DOHH2 (cell line): ENCODE measurements around the gene COL12A1.

ENCODE experiments used
- H3F3A ChIP-seq: fragments of 200-600 bp; sonication (generic), shearing (Covaris generic); 2 replicates; pipeline ENCODE4 v1.6.0; 2016; ENCODE audit warnings: antibody characterized with exemption, mild to moderate bottlenecking; ENCODE audit not compliant: control insufficient read depth, insufficient read depth
- H3K27ac ChIP-seq: fragments of 200-600 bp; sonication (generic); 2 replicates; pipeline ENCODE4 v1.5.1; 2014; ENCODE audit warnings: low read depth, mild to moderate bottlenecking, low read length, moderate library complexity
- H3K27me3 ChIP-seq: fragments of 200-600 bp; sonication (generic); 2 replicates; pipeline ENCODE4 v1.6.1; 2014; ENCODE audit warnings: mild to moderate bottlenecking, low read length, mixed read lengths; ENCODE audit not compliant: control insufficient read depth
- H3K36me3 ChIP-seq: fragments of 200-600 bp; sonication (generic); 2 replicates; pipeline ENCODE4 v1.6.1; 2014; ENCODE audit warnings: mild to moderate bottlenecking, low read length, moderate library complexity, mixed read lengths; ENCODE audit not compliant: control insufficient read depth
- H3K4me1 ChIP-seq: fragments of 200-600 bp; sonication (generic); 2 replicates; pipeline ENCODE4 v1.6.1; 2014; ENCODE audit warnings: mild to moderate bottlenecking, low read length, mixed read lengths; ENCODE audit not compliant: control insufficient read depth
- H3K4me2 ChIP-seq: fragments of 200-600 bp; sonication (generic); 2 replicates; pipeline ENCODE4 v1.6.0; 2014; ENCODE audit warnings: mild to moderate bottlenecking, low read length, moderate library complexity
- H3K4me3 ChIP-seq: fragments of 200-600 bp; sonication (generic); 2 replicates; pipeline ENCODE4 v1.5.1; 2014; ENCODE audit warnings: mild to moderate bottlenecking, low read length, mixed read lengths
- H3K79me2 ChIP-seq: fragments of 200-600 bp; sonication (generic); 2 replicates; pipeline ENCODE4 v1.6.1; 2014; ENCODE audit warnings: mild to moderate bottlenecking, low read length, mixed read lengths; ENCODE audit not compliant: control insufficient read depth
- H3K9me2 ChIP-seq: fragments of 200-600 bp; sonication (generic); replicated peaks from 2 replicates; pipeline ENCODE4 v1.6.1; 2014; ENCODE audit warnings: mild to moderate bottlenecking, low read length, mixed read lengths; ENCODE audit not compliant: control insufficient read depth
- H3K9me3 ChIP-seq: fragments of 200-600 bp; sonication (generic); 2 replicates; pipeline ENCODE4 v1.6.1; 2014; ENCODE audit warnings: antibody characterized with exemption, low read length, mixed read lengths; ENCODE audit not compliant: control insufficient read depth, insufficient read depth
- H4K20me1 ChIP-seq: fragments of 200-600 bp; sonication (generic); 2 replicates; pipeline ENCODE4 v1.6.0; 2014; ENCODE audit warnings: low read depth, mild to moderate bottlenecking, antibody characterized with exemption, low read length, moderate library complexity; ENCODE audit not compliant: control insufficient read depth, insufficient read depth
- EZH2phosphoT487 ChIP-seq: fragments of 200-600 bp; sonication (generic); IDR thresholded peaks from 2 replicates; pipeline ENCODE4 v1.6.1; 2017; ENCODE audit warnings: borderline replicate concordance, mild to moderate bottlenecking, antibody characterized with exemption, low read length, moderate library complexity, mixed read lengths
- TF ChIP-seq, protein P1 (sequence below): fragments of 200-600 bp; sonication (generic); IDR thresholded peaks from one replicate; pipeline ENCODE4 v1.5.1; 2014; ENCODE audit warnings: antibody characterized with exemption, mild to moderate bottlenecking, low read depth, low read length; ENCODE audit not compliant: poor library complexity, severe bottlenecking

COL12A1 gene

DNA sequence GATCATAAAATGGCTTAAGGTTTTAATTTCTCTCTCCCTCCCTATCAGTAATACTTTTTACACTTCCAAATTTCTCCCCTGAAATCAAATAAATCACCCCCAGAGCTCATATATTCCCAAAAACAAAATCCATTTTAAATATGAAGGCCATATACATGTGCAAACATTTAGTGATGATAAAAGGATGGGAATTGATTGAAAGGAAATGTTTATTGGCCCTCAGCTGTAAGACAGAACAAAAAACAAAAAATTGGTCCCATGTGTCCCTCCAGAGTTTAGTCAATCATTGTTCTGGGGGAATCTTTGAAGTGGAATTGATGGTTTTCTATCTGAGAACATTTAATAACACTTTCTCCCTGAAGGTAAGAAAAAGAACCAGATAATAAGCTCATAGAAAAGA, 91.7 kb downstream of the COL12A1 start:
- Histone ChIP-seq H3K27me3 (0 out of 2 replicates have a peak, but pooled peaks cover 3% of the 10 kb centered on the region), H3K4me1 (no peaks in the 10 kb centered on the region), H3K9me2 (no peaks in the 10 kb centered on the region), H3K4me3 (no peak overlapping the region), H3K79me2 (no peaks in the 10 kb centered on the region), H3K9me3 (no peaks in the 10 kb centered on the region), H3K27ac (no peak overlapping the region), H3K36me3 (no peaks in the 10 kb centered on the region), H4K20me1 (no peaks in the 10 kb centered on the region), H3K4me2 (no peak overlapping the region), H3F3A (no peaks in the 10 kb centered on the region)
- TF ChIP-seq EZH2phosphoT487: no peak
- TF ChIP-seq, protein P1, sequence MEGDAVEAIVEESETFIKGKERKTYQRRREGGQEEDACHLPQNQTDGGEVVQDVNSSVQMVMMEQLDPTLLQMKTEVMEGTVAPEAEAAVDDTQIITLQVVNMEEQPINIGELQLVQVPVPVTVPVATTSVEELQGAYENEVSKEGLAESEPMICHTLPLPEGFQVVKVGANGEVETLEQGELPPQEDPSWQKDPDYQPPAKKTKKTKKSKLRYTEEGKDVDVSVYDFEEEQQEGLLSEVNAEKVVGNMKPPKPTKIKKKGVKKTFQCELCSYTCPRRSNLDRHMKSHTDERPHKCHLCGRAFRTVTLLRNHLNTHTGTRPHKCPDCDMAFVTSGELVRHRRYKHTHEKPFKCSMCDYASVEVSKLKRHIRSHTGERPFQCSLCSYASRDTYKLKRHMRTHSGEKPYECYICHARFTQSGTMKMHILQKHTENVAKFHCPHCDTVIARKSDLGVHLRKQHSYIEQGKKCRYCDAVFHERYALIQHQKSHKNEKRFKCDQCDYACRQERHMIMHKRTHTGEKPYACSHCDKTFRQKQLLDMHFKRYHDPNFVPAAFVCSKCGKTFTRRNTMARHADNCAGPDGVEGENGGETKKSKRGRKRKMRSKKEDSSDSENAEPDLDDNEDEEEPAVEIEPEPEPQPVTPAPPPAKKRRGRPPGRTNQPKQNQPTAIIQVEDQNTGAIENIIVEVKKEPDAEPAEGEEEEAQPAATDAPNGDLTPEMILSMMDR: no peak

DNA sequence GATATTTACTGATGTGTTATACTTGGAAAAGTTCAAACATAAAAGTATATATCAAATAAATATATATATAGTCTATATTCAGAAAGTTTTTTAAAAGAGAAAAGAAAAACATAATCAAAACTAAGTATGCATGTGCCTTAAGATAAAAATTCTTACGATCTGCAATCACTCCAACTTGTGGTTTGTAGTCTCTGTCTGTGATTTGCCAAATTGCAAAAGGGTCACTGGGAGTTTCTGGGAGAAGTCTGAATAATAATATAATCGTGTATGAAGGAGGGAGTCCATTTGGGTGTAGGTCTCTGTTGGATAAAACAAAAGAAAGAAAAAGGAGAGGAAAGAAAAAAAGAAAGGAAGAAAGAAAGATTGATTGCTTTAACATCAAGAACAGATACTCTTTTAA, 92.4 kb downstream of the COL12A1 start:
- no peak overlapping the region for H3K27ac ChIP-seq
- no peaks in the 10 kb centered on the region for H3K36me3 ChIP-seq
- H3K79me2 ChIP-seq: no peaks in the 10 kb centered on the region
- no peaks in the 10 kb centered on the region for H3K4me1 ChIP-seq
- no peaks in the 10 kb centered on the region for H4K20me1 ChIP-seq
- H3K4me3 ChIP-seq: no peak overlapping the region
- H3K9me3 ChIP-seq: no peaks in the 10 kb centered on the region
- H3F3A ChIP-seq: no peaks in the 10 kb centered on the region
- H3K27me3 ChIP-seq: 0 out of 2 replicates have a peak, but pooled peaks cover 3% of the 10 kb centered on the region
- TF ChIP-seq, protein P1: no peak
- TF ChIP-seq EZH2phosphoT487: no peak
- H3K4me2 ChIP-seq: no peak overlapping the region
- no peaks in the 10 kb centered on the region for H3K9me2 ChIP-seq

GRCh38 chr6:75109765-75110164, 96.1 kb downstream of the COL12A1 start:
- no peak overlapping the region for H3K27ac ChIP-seq
- no peaks in the 10 kb centered on the region for H3K27me3 ChIP-seq
- no peaks in the 10 kb centered on the region for H3K36me3 ChIP-seq
- no peaks in the 10 kb centered on the region for H3K9me3 ChIP-seq
- H3K4me3 ChIP-seq: no peak overlapping the region
- no peaks in the 10 kb centered on the region for H3K9me2 ChIP-seq
- no peaks in the 10 kb centered on the region for H3K79me2 ChIP-seq
- H3K4me2 ChIP-seq: no peak overlapping the region
- TF ChIP-seq EZH2phosphoT487: no peak
- TF ChIP-seq, protein P1: no peak
- H3K4me1 ChIP-seq: no peaks in the 10 kb centered on the region
- no peaks in the 10 kb centered on the region for H3F3A ChIP-seq
- H4K20me1 ChIP-seq: no peaks in the 10 kb centered on the region
